Mesenchymal stem cell (in vitro differentiated cells and primary cell): ENCODE measurements around the gene UNC5C.

Experiments used
- DNase-seq: peaks from one replicate; pipeline ENCODE4 v3.0.0-alpha.2; 2013
- H2AFZ ChIP-seq: one replicate; pipeline ENCODE4 v1.6.1; 2013; ENCODE audit warnings: low read depth, mild to moderate bottlenecking, control low read depth, inconsistent platforms, low read length, moderate library complexity
- H2AK5ac ChIP-seq: 2 replicates; pipeline ENCODE4 v1.6.1; 2013; ENCODE audit warnings: low read length, moderate library complexity, mild to moderate bottlenecking, inconsistent platforms; ENCODE audit not compliant: severe bottlenecking
- H2BK120ac ChIP-seq: one replicate; pipeline ENCODE4 v1.6.1; 2013; ENCODE audit warnings: low read depth, mild to moderate bottlenecking, inconsistent platforms, low read length, moderate library complexity
- H2BK12ac ChIP-seq, 2 experiments: one replicate each; pipeline ENCODE4 v1.6.1; 2013; ENCODE audit warnings: inconsistent platforms in 2 of 2, low read length in 2 of 2, mild to moderate bottlenecking in 2 of 2, moderate library complexity in 2 of 2, control low read depth in 1 of 2
- H2BK15ac ChIP-seq: one replicate; pipeline ENCODE4 v1.6.1; 2013; ENCODE audit warnings: mild to moderate bottlenecking, low read depth, inconsistent platforms; ENCODE audit not compliant: poor library complexity, severe bottlenecking
- H2BK5ac ChIP-seq: 2 replicates; pipeline ENCODE4 v1.6.1; 2013; ENCODE audit warnings: low read depth, mild to moderate bottlenecking, low read length, control low read depth, inconsistent platforms; ENCODE audit not compliant: poor library complexity, severe bottlenecking
- H3K14ac ChIP-seq, 2 experiments: one replicate each; pipeline ENCODE4 v1.6.1; 2013; ENCODE audit warnings: inconsistent platforms in 2 of 2, low read length in 2 of 2, control low read depth in 1 of 2, mild to moderate bottlenecking in 1 of 2, moderate library complexity in 1 of 2
- H3K18ac ChIP-seq, 2 experiments: one replicate each; pipeline ENCODE4 v1.6.1; 2013; ENCODE audit warnings: inconsistent platforms in 2 of 2, low read length in 2 of 2, control low read depth in 1 of 2, low read depth in 1 of 2, mild to moderate bottlenecking in 1 of 2
- H3K23ac ChIP-seq, 2 experiments: one replicate each; pipeline ENCODE4 v1.6.1; 2013; ENCODE audit warnings: inconsistent platforms in 2 of 2, low read length in 2 of 2, mild to moderate bottlenecking in 2 of 2, moderate library complexity in 2 of 2, control low read depth in 1 of 2
- H3K27ac ChIP-seq: 2 replicates; pipeline ENCODE4 v1.5.1; 2013; ENCODE audit warnings: mild to moderate bottlenecking, moderate library complexity, low read length, control low read depth, inconsistent platforms; ENCODE audit not compliant: poor library complexity, severe bottlenecking
- H3K27me3 ChIP-seq, 2 experiments: 2 replicates each; pipeline versions ENCODE4 v1.6.1 to v1.7.0; 2013; ENCODE audit warnings: low read length in 2 of 2, mild to moderate bottlenecking in 2 of 2, moderate library complexity in 2 of 2, control low read depth in 1 of 2, inconsistent platforms in 1 of 2; ENCODE audit not compliant: control insufficient read depth in 1 of 2, insufficient read depth in 1 of 2
- H3K36me3 ChIP-seq, 2 experiments: 2 replicates each; pipeline versions ENCODE4 v1.6.1 to v1.7.0; 2013; ENCODE audit warnings: low read length in 2 of 2, control low read depth in 1 of 2, inconsistent platforms in 1 of 2, low read depth in 1 of 2, mild to moderate bottlenecking in 1 of 2; ENCODE audit not compliant: insufficient read depth in 2 of 2, control insufficient read depth in 1 of 2
- H3K4ac ChIP-seq, 2 experiments: one replicate each; pipeline ENCODE4 v1.6.1; 2013; ENCODE audit warnings: inconsistent platforms in 2 of 2, low read length in 2 of 2, mild to moderate bottlenecking in 2 of 2, moderate library complexity in 2 of 2, control low read depth in 1 of 2, low read depth in 1 of 2
- H3K4me1 ChIP-seq: 2 replicates; pipeline ENCODE4 v1.6.1; 2013; ENCODE audit warnings: low read depth, low read length, control low read depth; ENCODE audit not compliant: control insufficient read depth, insufficient read depth
- H3K4me2 ChIP-seq: 2 replicates; pipeline ENCODE4 v1.6.1; 2013; ENCODE audit warnings: low read length, mild to moderate bottlenecking, inconsistent platforms; ENCODE audit not compliant: poor library complexity, severe bottlenecking
- H3K4me3 ChIP-seq, 2 experiments: 2 replicates each; pipeline versions ENCODE4 v1.5.1 to v1.7.0; 2013; ENCODE audit warnings: low read length in 2 of 2, mild to moderate bottlenecking in 2 of 2, control low read depth in 1 of 2, low read depth in 1 of 2; ENCODE audit not compliant: insufficient read depth in 1 of 2
- H3K79me1 ChIP-seq: replicated peaks from 2 replicates; pipeline ENCODE4 v1.6.1; 2013; ENCODE audit warnings: mild to moderate bottlenecking, control low read depth, low read length, inconsistent platforms; ENCODE audit not compliant: poor library complexity, severe bottlenecking
- H3K9ac ChIP-seq: 2 replicates; pipeline ENCODE4 v1.7.0; 2013; ENCODE audit warnings: mild to moderate bottlenecking, low read length, moderate library complexity
- H3K9me3 ChIP-seq: 2 replicates; pipeline ENCODE4 v1.7.0; 2013; ENCODE audit warnings: mild to moderate bottlenecking, low read length; ENCODE audit not compliant: control insufficient read depth
- H4K8ac ChIP-seq: one replicate; pipeline ENCODE4 v1.6.1; 2013; ENCODE audit warnings: inconsistent platforms, mild to moderate bottlenecking, low read length, moderate library complexity
- H4K91ac ChIP-seq: one replicate; pipeline ENCODE4 v1.6.1; 2013; ENCODE audit warnings: mild to moderate bottlenecking, low read length, inconsistent platforms
- WGBS: methylation state at CpG from one replicate; pipeline ENCODE4 v1.1.7; 2013; ENCODE audit warnings: mixed read lengths; 5-methylcytosine and 5-hydroxymethylcytosine counted together

Gene UNC5C

DNA sequence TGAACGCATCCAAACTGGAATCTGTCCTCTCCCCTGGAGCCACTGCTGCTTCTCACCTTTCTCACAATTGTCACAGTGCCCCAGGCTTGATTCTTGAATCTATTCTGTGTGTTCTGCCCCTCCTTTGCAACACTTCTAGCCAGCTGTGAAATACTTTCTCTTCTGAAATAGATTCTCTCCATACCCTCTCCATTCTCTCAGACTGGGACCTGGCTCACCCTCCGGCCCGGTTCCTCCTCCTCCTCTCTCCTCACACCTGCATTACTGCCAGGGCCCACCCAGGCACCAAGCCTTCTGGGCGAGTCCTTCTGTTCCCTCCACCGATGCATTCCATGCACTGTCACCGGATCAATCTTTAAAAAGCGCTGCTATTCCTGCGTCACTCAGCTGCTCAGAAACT is 336.1 kb downstream of the UNC5C start:
- Histone ChIP-seq H2AFZ (no peak overlapping the region), H3K4me3 (no peak overlapping the region), H2AK5ac (no peak overlapping the region), H3K4me2 (no peak overlapping the region), H4K8ac (no peak overlapping the region), H3K9ac (no peak overlapping the region), H3K79me1 (no peaks in the 10 kb centered on the region), H3K4me1 (peaks cover 2% of the 10 kb centered on the region), H3K36me3 (no peaks in the 10 kb centered on the region), H3K14ac (no peak overlapping the region), H3K23ac (no peak overlapping the region), H2BK5ac (no peak overlapping the region), H2BK120ac (no peak overlapping the region), H3K27ac (no peak overlapping the region), H3K4ac (no peak overlapping the region), H3K9me3 (no peaks in the 10 kb centered on the region), H3K27me3 (no peaks in the 10 kb centered on the region), H2BK15ac (no peak overlapping the region), H4K91ac (no peak overlapping the region), H3K18ac (no peak overlapping the region), H2BK12ac (no peak overlapping the region)
- 96% methylated on average over 8 of the region's 8 CpGs for WGBS
- no peak for DNase-seq

DNA sequence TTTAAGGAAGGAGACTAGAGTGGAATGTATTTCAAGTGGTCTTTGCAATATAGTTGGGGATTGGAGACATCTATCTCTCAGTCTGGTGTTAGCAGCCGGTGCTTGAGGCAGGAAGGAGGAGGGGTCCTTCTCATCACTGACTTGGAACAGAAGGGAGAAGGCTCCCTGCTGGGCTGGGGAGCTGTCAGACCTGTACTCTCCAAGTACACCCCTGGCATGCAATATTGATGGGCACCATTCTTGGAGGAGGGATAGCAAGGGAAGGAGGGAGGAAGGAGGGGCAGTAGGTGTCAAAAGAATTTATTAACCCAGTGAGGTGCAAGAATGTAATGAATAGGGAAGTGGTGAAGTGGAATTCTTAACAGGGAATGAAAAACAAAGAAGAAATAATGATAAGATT is 338.8 kb downstream of the UNC5C start:
- H3K9me3 ChIP-seq, result no peaks in the 10 kb centered on the region
- H3K27ac ChIP-seq, result no peak overlapping the region
- no peak overlapping the region for H2AK5ac ChIP-seq
- no peak overlapping the region for H2AFZ ChIP-seq
- WGBS, result 80% methylated on average over 1 of the region's 1 CpG
- H3K4me3 ChIP-seq, result no peak overlapping the region
- H3K4ac ChIP-seq, result no peak overlapping the region
- H4K8ac ChIP-seq, result no peak overlapping the region
- H3K27me3 ChIP-seq, result no peaks in the 10 kb centered on the region
- no peak overlapping the region for H2BK15ac ChIP-seq
- no peak overlapping the region for H4K91ac ChIP-seq
- H3K18ac ChIP-seq, result no peak overlapping the region
- H3K23ac ChIP-seq, result no peak overlapping the region
- H3K4me2 ChIP-seq, result no peak overlapping the region
- no peak overlapping the region for H2BK5ac ChIP-seq
- no peak for DNase-seq
- peaks cover 2% of the 10 kb centered on the region for H3K4me1 ChIP-seq
- H2BK12ac ChIP-seq, result no peak overlapping the region
- no peaks in the 10 kb centered on the region for H3K79me1 ChIP-seq
- H3K14ac ChIP-seq, result no peak overlapping the region
- H2BK120ac ChIP-seq, result no peak overlapping the region
- no peaks in the 10 kb centered on the region for H3K36me3 ChIP-seq
- no peak overlapping the region for H3K9ac ChIP-seq

DNA sequence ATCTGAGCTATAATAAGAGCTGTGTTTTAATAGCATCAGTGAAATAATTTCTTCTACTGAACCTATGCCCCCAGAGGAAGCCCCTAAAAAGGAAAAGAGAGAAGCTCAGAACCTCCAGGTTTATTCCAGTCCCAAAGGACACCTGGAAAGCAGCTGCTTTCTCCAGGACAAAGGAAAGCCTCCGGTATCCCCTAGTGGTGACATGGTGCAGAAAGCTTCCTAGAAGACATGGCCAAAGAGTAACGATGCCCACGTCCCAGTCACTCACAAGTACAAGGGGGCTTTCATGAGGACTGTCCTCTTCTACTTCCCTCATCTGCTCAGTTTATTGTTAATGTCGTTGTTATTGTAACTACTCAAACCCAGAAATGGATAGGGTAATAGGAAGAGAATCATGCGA is 343.9 kb downstream of the UNC5C start:
- Histone ChIP-seq H4K91ac (no peak overlapping the region), H3K4ac (no peak overlapping the region), H3K27me3 (no peaks in the 10 kb centered on the region), H3K4me2 (no peak overlapping the region), H3K36me3 (no peaks in the 10 kb centered on the region), H3K4me3 (no peak overlapping the region), H3K9me3 (no peaks in the 10 kb centered on the region), H3K14ac (no peak overlapping the region), H3K18ac (no peak overlapping the region), H3K4me1 (peaks cover 3% of the 10 kb centered on the region), H2BK15ac (no peak overlapping the region), H3K23ac (no peak overlapping the region), H2BK120ac (no peak overlapping the region), H3K9ac (no peak overlapping the region), H3K79me1 (no peaks in the 10 kb centered on the region), H2BK5ac (no peak overlapping the region), H4K8ac (no peak overlapping the region), H2AFZ (no peak overlapping the region), H2BK12ac (no peak overlapping the region), H3K27ac (no peak overlapping the region), H2AK5ac (no peak overlapping the region)
- DNase-seq, result no peak
- WGBS, result 68% methylated on average over 3 of the region's 5 CpGs

DNA sequence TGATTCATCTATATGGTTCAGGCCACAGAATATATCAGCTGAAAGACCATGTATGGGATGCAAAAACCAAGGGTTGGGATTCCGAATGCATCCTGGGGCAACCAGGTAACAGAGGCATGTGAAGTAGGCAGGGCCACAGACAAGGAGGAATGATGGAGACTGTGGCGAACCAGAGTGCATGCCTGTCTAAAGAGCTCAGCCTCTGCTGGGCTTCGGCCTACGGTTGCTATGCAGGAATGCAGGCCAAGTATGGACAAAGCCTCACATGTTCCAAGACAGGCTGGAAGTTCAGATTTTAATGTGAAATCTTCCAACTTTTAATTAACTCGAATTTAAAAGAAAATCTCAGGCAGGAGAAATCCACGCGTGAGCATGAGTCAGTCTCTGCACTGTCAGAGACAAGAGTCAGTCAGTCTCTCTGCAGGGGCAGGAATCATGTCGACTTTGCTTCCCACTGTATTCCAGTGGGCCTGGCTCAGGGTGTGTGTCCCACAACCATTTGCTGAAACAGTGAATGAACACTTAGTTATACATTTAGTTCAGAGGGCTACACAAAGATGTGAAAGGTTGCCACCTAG is 344.4 kb downstream of the UNC5C start:
- H3K27me3 ChIP-seq, result no peaks in the 10 kb centered on the region
- WGBS, result 96% methylated on average over 8 of the region's 8 CpGs
- no peaks in the 10 kb centered on the region for H3K36me3 ChIP-seq
- no peak overlapping the region for H2BK5ac ChIP-seq
- no peak overlapping the region for H3K4ac ChIP-seq
- no peak overlapping the region for H2BK15ac ChIP-seq
- no peak overlapping the region for H3K14ac ChIP-seq
- H3K9me3 ChIP-seq, result no peaks in the 10 kb centered on the region
- DNase-seq, result no peak
- no peak overlapping the region for H4K91ac ChIP-seq
- no peak overlapping the region for H3K4me2 ChIP-seq
- H3K9ac ChIP-seq, result no peak overlapping the region
- H3K79me1 ChIP-seq, result no peaks in the 10 kb centered on the region
- peaks cover 2% of the 10 kb centered on the region for H3K4me1 ChIP-seq
- no peak overlapping the region for H2AK5ac ChIP-seq
- H2BK120ac ChIP-seq, result no peak overlapping the region
- no peak overlapping the region for H2AFZ ChIP-seq
- H3K23ac ChIP-seq, result no peak overlapping the region
- no peak overlapping the region for H4K8ac ChIP-seq
- H3K18ac ChIP-seq, result no peak overlapping the region
- H3K4me3 ChIP-seq, result no peak overlapping the region
- no peak overlapping the region for H3K27ac ChIP-seq
- H2BK12ac ChIP-seq, result no peak overlapping the region
